ENCODE measurements around the gene NPY4R2.
"Not testable (repeated sequence)": the region's sequence is repeated elsewhere in the genome, so short reads cannot be mapped to it uniquely, and the experiment has no call there.

- TF ChIP-seq FOXK2 (IDR thresholded peaks at IDR 0.05); LEF1 (IDR thresholded peaks at IDR 0.05; ENCODE audit: borderline replicate concordance); FOXM1 (IDR thresholded peaks at IDR 0.05; ENCODE audit: borderline replicate concordance); SP1 (IDR thresholded peaks at IDR 0.05); PKNOX1 (IDR thresholded peaks at IDR 0.05): not testable (repeated sequence)
Measured at GRCh38 chr10:47884239-47884638, 34.2 kb upstream of the NPY4R2 start.

All from HEK293T (cell line).